Measurements from ENCODE around the gene BMPER.

Gene BMPER

GRCh38 chr7:34026481-34027190 is 121.3 kb downstream of the BMPER start:
- no peak for TF ChIP-seq POLR2AphosphoS5 (IDR thresholded peaks at IDR 0.05; ENCODE audit: low read depth, low read length)

DNA sequence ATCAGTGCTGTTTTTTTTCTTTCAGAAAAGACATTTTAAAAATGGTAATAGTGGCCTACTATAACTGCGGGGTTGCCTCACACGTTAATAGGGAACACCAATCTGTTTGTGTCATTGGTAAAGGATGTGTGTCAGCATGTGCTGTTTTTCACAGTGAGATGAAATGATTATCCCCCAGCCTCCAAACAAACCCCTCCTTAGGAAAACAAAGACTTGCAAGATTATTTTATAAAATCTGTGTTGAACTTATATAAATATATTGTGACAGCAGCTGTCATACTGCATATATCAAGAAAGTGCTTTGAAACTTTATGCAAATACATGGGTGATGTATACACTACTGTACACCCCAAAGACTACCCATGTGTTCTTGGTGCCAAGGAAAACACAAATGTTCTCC is 125.8 kb downstream of the BMPER start:
- TF ChIP-seq FOXP2 (optimal IDR thresholded peaks at IDR 0.05; ENCODE audit: borderline replicate concordance, extremely low read depth, extremely low read length, insufficient read depth) (no peak), TAF1 (IDR thresholded peaks at IDR 0.05; ENCODE audit: borderline replicate concordance, insufficient read depth, low read length) (no peak), POLR2AphosphoS5 (IDR thresholded peaks at IDR 0.05; ENCODE audit: low read depth, low read length) (no peak), SIN3A (IDR thresholded peaks at IDR 0.05; ENCODE audit: borderline replicate concordance, insufficient read depth, low read length) (no peak)
- TF ChIP-seq, protein P1, sequence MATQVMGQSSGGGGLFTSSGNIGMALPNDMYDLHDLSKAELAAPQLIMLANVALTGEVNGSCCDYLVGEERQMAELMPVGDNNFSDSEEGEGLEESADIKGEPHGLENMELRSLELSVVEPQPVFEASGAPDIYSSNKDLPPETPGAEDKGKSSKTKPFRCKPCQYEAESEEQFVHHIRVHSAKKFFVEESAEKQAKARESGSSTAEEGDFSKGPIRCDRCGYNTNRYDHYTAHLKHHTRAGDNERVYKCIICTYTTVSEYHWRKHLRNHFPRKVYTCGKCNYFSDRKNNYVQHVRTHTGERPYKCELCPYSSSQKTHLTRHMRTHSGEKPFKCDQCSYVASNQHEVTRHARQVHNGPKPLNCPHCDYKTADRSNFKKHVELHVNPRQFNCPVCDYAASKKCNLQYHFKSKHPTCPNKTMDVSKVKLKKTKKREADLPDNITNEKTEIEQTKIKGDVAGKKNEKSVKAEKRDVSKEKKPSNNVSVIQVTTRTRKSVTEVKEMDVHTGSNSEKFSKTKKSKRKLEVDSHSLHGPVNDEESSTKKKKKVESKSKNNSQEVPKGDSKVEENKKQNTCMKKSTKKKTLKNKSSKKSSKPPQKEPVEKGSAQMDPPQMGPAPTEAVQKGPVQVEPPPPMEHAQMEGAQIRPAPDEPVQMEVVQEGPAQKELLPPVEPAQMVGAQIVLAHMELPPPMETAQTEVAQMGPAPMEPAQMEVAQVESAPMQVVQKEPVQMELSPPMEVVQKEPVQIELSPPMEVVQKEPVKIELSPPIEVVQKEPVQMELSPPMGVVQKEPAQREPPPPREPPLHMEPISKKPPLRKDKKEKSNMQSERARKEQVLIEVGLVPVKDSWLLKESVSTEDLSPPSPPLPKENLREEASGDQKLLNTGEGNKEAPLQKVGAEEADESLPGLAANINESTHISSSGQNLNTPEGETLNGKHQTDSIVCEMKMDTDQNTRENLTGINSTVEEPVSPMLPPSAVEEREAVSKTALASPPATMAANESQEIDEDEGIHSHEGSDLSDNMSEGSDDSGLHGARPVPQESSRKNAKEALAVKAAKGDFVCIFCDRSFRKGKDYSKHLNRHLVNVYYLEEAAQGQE (IDR thresholded peaks at IDR 0.05; ENCODE audit: insufficient read depth in 1 of 2, low read depth in 2 of 2, low read length in 2 of 2) = no peak

GRCh38 chr7:34034728-34035127 is 129.4 kb downstream of the BMPER start:
- TF ChIP-seq FOXP2 (optimal IDR thresholded peaks at IDR 0.05; ENCODE audit: borderline replicate concordance, extremely low read depth, extremely low read length, insufficient read depth) (no peak), SIN3A (IDR thresholded peaks at IDR 0.05; ENCODE audit: borderline replicate concordance, insufficient read depth, low read length) (no peak), POLR2AphosphoS5 (IDR thresholded peaks at IDR 0.05; ENCODE audit: low read depth, low read length) (no peak), TAF1 (IDR thresholded peaks at IDR 0.05; ENCODE audit: borderline replicate concordance, insufficient read depth, low read length) (no peak)
- TF ChIP-seq, protein P1 (IDR thresholded peaks at IDR 0.05; ENCODE audit: insufficient read depth in 1 of 2, low read depth in 2 of 2, low read length in 2 of 2) = no peak

- no peak for TF ChIP-seq SIN3A (IDR thresholded peaks at IDR 0.05; ENCODE audit: borderline replicate concordance, insufficient read depth, low read length)
- no peak for TF ChIP-seq POLR2AphosphoS5 (IDR thresholded peaks at IDR 0.05; ENCODE audit: low read depth, low read length)
- TF ChIP-seq, protein P1 (IDR thresholded peaks at IDR 0.05; ENCODE audit: insufficient read depth in 1 of 2, low read depth in 2 of 2, low read length in 2 of 2) = no peak
- TF ChIP-seq FOXP2 (optimal IDR thresholded peaks at IDR 0.05; ENCODE audit: borderline replicate concordance, extremely low read depth, extremely low read length, insufficient read depth) = no peak
- TF ChIP-seq TAF1 (IDR thresholded peaks at IDR 0.05; ENCODE audit: borderline replicate concordance, insufficient read depth, low read length) = no peak
These were observed 130.9 kb downstream of the BMPER start for GRCh38 chr7:34036051-34036920.

- TF ChIP-seq, protein P1 (IDR thresholded peaks at IDR 0.05; ENCODE audit: insufficient read depth in 1 of 2, low read depth in 2 of 2, low read length in 2 of 2) = no peak
- TF ChIP-seq POLR2AphosphoS5 (IDR thresholded peaks at IDR 0.05; ENCODE audit: low read depth, low read length) = no peak
- TF ChIP-seq FOXP2 (optimal IDR thresholded peaks at IDR 0.05; ENCODE audit: borderline replicate concordance, extremely low read depth, extremely low read length, insufficient read depth) = no peak
- no peak for TF ChIP-seq SIN3A (IDR thresholded peaks at IDR 0.05; ENCODE audit: borderline replicate concordance, insufficient read depth, low read length)
- no peak for TF ChIP-seq TAF1 (IDR thresholded peaks at IDR 0.05; ENCODE audit: borderline replicate concordance, insufficient read depth, low read length)
These were observed 131.8 kb downstream of the BMPER start for GRCh38 chr7:34036972-34037792.
